ENCODE data around the gene HECW1.

DNA sequence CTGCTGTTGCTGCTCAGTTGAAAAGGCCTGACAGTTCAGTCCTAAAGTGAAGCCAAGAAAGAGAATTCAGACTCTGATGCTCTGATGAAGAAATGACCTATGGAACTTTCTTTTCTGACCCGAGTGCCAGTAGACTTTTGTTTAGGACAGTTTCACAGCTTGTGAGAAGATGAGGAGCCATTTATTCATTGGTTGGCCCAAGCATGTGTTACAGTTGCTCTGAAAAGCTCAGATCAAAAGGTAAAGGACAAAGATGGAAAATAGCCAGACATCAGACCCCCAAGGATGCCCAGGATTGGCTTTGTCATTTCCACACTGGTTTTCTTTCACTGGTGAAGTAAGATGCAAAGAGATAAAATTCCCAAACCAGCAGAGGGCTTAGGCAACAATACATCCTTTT lies 321.2 kb downstream of the HECW1 start:
- no peak for TF ChIP-seq CREB1 (IDR thresholded peaks at IDR 0.05; ENCODE audit: low read depth)
- no peak for TF ChIP-seq CEBPB (IDR thresholded peaks at IDR 0.05)
- TF ChIP-seq TAF1 (IDR thresholded peaks at IDR 0.05; ENCODE audit: low read depth), result no peak
- no peak for TF ChIP-seq TCF12 (IDR thresholded peaks at IDR 0.05; ENCODE audit: low read depth)
